ENCODE results near the gene SPO11.
A peak's percentile ranks its signal among the peaks of the same experiment; 100 is the strongest.

SPO11 gene

DNA sequence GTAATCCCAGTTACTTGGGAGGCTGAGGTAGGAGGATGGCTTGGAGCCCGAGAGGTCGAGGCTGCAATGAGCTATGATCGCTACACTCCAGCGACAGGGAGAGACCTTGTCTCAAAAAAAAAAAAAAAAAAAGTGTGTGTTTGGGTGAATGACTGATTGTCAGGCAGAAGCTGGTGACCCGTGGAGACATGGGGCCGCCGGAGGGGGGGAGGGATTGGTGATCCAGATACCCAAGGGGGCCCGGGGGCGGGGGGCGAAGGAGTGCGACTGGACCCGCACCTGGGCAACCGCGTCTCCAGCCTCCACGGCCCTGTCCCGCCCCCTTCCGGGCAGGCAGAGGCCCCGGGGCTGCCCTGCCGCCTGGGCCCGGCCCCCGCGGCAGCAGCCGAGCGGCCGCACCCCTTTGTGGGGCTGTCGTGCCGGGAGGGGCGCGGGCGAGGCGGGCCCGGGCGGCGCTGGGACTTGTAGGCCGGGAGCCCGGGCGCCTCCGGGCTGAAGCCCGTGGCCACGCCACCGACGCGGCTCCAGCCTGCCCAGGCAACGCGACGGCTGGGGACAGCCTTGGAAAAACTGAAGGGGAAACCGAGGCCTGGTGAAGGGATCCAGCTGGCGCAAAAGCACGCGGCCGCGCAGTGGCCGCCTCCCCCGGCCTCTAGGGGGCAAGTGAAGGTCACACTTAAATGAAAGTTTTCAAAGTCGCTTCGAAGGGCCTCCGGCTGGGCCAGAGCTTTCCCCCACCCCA is 59.5 kb downstream of the SPO11 start:
- Histone ChIP-seq H3K27me3 (ENCODE audit: control insufficient read depth in 1 of 2, insufficient read depth in 2 of 2, low read length in 2 of 2) (no peaks in the 10 kb centered on the region), H3K4me3 (ENCODE audit: low read depth in 1 of 2, low read length in 2 of 2) (peak overlapping the region; percentile 1 to 56), H3K9ac (ENCODE audit: low read length) (peak overlapping the region; percentile 76), H3K36me3 (ENCODE audit: insufficient read depth, low read length) (peaks cover 8% of the 10 kb centered on the region), H3K27ac (ENCODE audit: low read depth, low read length) (peak overlapping the region; percentile 36), H3K4me1 (ENCODE audit: insufficient read depth, low read length) (peaks cover 30% of the 10 kb centered on the region), H3K9me3 (ENCODE audit: low read length) (no peaks in the 10 kb centered on the region)

DNA sequence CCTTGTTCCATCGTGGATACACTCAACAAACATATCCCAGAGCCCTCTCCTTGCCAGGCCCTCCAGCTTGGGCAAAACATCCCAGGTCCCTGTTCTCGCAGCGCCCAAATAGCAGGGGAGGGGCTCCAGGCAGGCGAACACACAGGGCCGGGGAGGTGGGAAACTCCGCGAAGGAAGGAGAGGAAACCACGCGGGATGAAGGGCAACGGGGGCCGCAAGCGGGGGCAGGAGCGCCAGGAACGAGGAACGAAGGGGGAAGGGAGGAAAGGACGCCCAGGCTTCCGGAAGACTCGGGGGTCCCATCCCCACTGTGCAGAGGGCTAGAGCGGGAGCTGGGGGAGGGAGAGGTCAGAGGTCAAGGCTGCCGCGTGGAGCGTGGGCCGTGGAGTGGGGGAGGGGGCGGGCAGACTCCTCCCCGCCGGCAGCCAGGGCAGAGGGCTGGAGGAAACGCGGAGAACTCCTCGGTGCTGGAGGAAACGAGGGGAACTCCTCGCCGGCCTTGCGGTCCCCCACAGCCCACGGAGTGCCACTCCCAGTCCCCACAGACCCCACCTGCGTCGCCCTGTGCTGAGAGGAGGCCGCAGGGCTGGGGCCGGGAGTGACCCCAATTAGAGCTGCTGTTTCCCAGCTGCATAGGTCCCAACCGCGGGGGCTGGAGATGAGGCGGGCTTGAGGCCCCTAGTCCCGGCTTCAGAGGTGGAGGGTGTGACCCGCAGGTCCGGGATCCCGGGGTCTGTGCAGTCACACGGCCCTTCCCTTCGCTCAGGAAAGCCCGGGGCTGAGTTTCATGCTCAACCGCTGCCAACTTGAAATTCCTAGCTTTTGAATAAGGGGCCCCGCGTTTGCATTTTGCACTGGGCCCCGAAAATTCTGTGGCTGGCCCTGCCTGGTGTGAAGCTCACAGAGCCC is 60.3 kb downstream of the SPO11 start:
- H3K9me3 ChIP-seq (ENCODE audit: low read length), result no peaks in the 10 kb centered on the region
- peak overlapping the region; percentile 36 for H3K27ac ChIP-seq (ENCODE audit: low read depth, low read length)
- H3K36me3 ChIP-seq (ENCODE audit: insufficient read depth, low read length), result peaks cover 9% of the 10 kb centered on the region
- peak overlapping the region; percentile 1 to 56 for H3K4me3 ChIP-seq (ENCODE audit: low read depth in 1 of 2, low read length in 2 of 2)
- H3K4me1 ChIP-seq (ENCODE audit: insufficient read depth, low read length), result peaks cover 38% of the 10 kb centered on the region
- H3K27me3 ChIP-seq (ENCODE audit: control insufficient read depth in 1 of 2, insufficient read depth in 2 of 2, low read length in 2 of 2), result no peaks in the 10 kb centered on the region
- peak overlapping the region; percentile 76 for H3K9ac ChIP-seq (ENCODE audit: low read length)

DNA sequence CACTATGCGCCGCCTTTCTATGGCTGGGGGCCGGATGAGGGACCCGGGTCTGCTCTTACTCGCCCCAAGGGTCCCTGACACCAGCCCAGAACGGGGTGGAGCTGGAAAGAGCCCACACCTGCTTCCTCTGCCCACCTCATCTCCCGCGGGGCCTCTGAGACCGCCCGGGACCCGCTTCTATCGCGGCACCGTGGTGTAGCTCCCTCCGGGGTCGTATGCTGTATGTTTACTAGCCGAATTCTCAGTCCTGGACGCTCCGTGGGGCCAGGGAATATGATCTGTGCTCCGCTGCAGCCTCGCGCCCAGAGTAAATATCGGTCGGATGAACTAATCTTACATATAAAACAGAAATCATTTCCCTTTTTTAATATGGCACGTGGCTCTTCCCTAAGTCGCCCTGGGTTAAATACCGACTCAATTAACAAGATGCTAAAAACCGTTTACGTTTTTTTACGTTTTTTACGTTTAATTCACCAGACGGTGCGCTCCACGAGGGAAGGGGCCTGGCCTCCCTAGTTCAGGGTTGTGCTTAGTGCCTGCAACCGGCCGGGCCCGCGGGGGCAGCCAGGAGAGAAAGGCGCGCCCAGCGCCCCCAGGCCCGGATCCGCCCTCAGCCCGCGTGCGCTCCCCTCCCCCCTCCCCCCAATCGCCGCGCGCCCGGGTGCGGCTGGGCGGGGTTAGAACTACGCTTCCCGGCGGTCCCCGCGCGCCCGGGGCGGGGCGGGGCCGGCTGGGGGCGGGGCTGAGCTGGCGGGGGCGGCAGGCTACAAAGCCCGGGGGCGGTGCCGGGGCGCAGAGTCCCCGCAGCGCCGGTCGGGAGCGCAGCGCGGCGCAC is 61.2 kb downstream of the SPO11 start, which contains the start of gene RBM38:
TSS of gene RBM38 (plus strand) at position 793 of the 835 bp plus-strand sequence. CDS start 186 bp downstream, outside the sequence.
- Histone ChIP-seq H3K4me1 (ENCODE audit: insufficient read depth, low read length) (peaks cover 47% of the 10 kb centered on the region), H3K36me3 (ENCODE audit: insufficient read depth, low read length) (peaks cover 9% of the 10 kb centered on the region), H3K9me3 (ENCODE audit: low read length) (no peaks in the 10 kb centered on the region), H3K27me3 (ENCODE audit: control insufficient read depth in 1 of 2, insufficient read depth in 2 of 2, low read length in 2 of 2) (no peaks in the 10 kb centered on the region), H3K4me3 (ENCODE audit: low read depth in 1 of 2, low read length in 2 of 2) (peak within 1 kb of the TSS; percentile 58 to 85), H3K27ac (ENCODE audit: low read depth, low read length) (peak within 1 kb of the TSS; percentile 94), H3K9ac (ENCODE audit: low read length) (peak within 1 kb of the TSS; percentile 98)

DNA sequence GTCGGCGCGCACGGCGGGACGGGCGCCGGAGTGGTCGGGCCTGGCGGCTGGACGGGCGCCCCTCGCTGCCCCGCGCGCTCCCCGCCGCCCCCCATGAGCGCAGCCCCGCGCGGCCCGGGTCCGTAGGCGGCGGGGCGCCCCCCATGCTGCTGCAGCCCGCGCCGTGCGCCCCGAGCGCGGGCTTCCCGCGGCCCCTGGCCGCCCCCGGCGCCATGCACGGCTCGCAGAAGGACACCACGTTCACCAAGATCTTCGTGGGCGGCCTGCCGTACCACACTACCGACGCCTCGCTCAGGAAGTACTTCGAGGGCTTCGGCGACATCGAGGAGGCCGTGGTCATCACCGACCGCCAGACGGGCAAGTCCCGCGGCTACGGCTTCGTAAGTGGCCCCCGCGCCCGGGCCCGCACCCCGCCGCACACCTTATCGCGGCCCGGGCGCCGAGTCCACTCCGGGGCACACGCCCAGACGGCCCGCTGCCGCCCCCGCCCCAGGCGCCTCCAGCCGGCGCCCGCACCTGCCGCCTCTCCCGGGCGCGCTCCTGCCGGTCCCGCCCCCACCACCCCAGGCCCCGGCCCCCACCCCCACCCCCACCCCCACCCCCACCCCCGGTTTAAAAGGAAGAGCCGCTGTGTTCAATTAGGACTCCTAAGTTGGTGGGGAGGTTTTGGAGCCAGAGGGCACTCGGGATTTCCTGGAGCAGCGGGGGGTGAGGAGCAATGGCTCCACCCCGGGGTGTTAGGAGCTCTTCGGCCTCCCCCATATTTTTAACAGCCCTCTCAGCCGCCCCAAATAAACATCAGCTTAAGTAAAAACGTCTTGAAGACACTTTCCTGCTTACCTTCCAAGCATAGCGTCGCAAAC is 62.1 kb downstream of the SPO11 start:
- no peaks in the 10 kb centered on the region for H3K27me3 ChIP-seq (ENCODE audit: control insufficient read depth in 1 of 2, insufficient read depth in 2 of 2, low read length in 2 of 2)
- peak overlapping the region; percentile 94 for H3K27ac ChIP-seq (ENCODE audit: low read depth, low read length)
- peak overlapping the region; percentile 98 for H3K9ac ChIP-seq (ENCODE audit: low read length)
- no peaks in the 10 kb centered on the region for H3K9me3 ChIP-seq (ENCODE audit: low read length)
- peak overlapping the region; percentile 58 to 85 for H3K4me3 ChIP-seq (ENCODE audit: low read depth in 1 of 2, low read length in 2 of 2)
- peaks cover 18% of the 10 kb centered on the region for H3K36me3 ChIP-seq (ENCODE audit: insufficient read depth, low read length)
- H3K4me1 ChIP-seq (ENCODE audit: insufficient read depth, low read length), result peaks cover 55% of the 10 kb centered on the region

DNA sequence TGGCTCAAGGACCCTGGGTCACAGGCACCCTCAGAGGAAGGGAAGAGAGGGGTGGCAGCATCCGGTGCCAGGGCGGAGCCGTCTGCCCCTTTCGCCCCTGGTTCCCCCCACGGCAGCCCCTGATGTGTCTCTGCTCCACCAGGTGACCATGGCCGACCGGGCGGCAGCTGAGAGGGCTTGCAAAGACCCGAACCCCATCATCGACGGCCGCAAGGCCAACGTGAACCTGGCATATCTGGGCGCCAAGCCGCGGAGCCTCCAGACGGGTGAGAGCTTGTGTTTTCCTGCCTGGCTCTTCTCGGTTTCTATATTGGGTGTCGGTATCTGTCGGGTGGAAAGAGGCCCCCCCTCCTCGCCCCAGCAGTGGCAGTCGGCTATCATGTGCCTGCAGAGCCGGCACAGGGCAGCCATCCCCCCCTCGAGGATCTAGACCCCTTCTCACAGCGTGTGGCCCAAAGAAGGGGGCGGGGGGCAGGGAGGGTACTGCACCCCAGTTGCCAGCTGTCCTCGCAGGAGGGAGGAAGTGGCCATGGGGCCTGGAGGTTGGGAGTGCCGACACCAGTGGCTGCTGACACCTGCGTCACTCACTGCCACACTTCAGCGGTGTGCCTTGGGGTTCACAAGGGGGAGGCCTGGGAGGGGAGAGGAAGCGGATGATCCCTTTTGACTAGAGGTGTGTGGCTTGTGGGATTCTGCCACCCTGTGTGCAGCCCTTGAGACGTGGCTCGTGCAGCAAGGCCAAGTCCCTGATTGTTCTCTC is 63.1 kb downstream of the SPO11 start:
- Histone ChIP-seq H3K27me3 (ENCODE audit: control insufficient read depth in 1 of 2, insufficient read depth in 2 of 2, low read length in 2 of 2) (no peaks in the 10 kb centered on the region), H3K4me3 (ENCODE audit: low read depth in 1 of 2, low read length in 2 of 2) (peak overlapping the region; percentile 51 to 85), H3K9ac (ENCODE audit: low read length) (peak overlapping the region; percentile 98), H3K27ac (ENCODE audit: low read depth, low read length) (peak overlapping the region; percentile 94), H3K4me1 (ENCODE audit: insufficient read depth, low read length) (peaks cover 66% of the 10 kb centered on the region), H3K36me3 (ENCODE audit: insufficient read depth, low read length) (peaks cover 28% of the 10 kb centered on the region), H3K9me3 (ENCODE audit: low read length) (no peaks in the 10 kb centered on the region)
